Kidney epithelial cell (primary cell): ENCODE measurements around the gene SMAD2. TPM values are rescaled to one million over a fixed set of nuclear protein-coding genes. Genes with fewer than 3 reads are reported as not detected.

Experiments used
- DNase-seq: peaks from one replicate; pipeline ENCODE4 v3.0.0-alpha.2; 2010; ENCODE audit warnings: low read depth
- H3K27me3 ChIP-seq: 2 replicates; pipeline ENCODE4 v1.6.0; 2011; ENCODE audit warnings: low read length; ENCODE audit not compliant: control insufficient read depth, insufficient read depth
- H3K36me3 ChIP-seq: 2 replicates; pipeline ENCODE4 v1.5.1; 2011; ENCODE audit warnings: low read length; ENCODE audit not compliant: control insufficient read depth, insufficient read depth
- H3K4me3 ChIP-seq: 2 replicates; pipeline ENCODE4 v1.5.1; 2011; ENCODE audit warnings: low read depth, mild to moderate bottlenecking, control low read depth, low read length
- total RNA-seq: library from RNA; depleted of rRNA; stranded (reverse); fragments of >200 nt; gene quantifications from 2 replicates; pipeline ENCODE4 v1.2.3, GENCODE V29; 2015
- TF ChIP-seq, protein P1 (sequence below): IDR thresholded peaks from 2 replicates; pipeline ENCODE4 v1.5.1; 2011; ENCODE audit warnings: mild to moderate bottlenecking, moderate library complexity, low read length, control low read depth, inconsistent platforms; ENCODE audit not compliant: insufficient read depth, poor library complexity, severe bottlenecking

SMAD2 gene
- total RNA-seq, 1 donor from 2014 or later, result 122 TPM

DNA sequence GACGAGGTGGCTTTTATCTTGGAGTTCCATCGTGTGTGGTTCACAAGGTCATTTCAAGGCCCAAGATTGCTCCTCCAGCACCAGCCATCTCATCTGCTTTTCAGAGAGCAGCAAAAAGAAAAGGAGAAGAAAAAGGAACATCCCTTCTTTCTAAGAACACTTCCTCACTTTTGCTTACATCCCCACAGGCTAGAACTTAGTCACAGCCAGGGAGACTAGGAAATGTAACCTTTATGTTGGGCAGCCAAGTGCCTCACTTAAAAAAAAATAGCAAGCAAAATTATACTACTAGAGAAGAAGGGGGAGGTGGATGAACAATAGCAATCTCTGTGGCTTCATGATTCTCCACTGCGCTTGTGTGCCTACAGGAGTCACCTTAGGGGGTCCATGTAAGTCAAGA is 141.8 kb downstream of the SMAD2 start:
- TF ChIP-seq, protein P1, sequence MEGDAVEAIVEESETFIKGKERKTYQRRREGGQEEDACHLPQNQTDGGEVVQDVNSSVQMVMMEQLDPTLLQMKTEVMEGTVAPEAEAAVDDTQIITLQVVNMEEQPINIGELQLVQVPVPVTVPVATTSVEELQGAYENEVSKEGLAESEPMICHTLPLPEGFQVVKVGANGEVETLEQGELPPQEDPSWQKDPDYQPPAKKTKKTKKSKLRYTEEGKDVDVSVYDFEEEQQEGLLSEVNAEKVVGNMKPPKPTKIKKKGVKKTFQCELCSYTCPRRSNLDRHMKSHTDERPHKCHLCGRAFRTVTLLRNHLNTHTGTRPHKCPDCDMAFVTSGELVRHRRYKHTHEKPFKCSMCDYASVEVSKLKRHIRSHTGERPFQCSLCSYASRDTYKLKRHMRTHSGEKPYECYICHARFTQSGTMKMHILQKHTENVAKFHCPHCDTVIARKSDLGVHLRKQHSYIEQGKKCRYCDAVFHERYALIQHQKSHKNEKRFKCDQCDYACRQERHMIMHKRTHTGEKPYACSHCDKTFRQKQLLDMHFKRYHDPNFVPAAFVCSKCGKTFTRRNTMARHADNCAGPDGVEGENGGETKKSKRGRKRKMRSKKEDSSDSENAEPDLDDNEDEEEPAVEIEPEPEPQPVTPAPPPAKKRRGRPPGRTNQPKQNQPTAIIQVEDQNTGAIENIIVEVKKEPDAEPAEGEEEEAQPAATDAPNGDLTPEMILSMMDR, result no peak

DNA sequence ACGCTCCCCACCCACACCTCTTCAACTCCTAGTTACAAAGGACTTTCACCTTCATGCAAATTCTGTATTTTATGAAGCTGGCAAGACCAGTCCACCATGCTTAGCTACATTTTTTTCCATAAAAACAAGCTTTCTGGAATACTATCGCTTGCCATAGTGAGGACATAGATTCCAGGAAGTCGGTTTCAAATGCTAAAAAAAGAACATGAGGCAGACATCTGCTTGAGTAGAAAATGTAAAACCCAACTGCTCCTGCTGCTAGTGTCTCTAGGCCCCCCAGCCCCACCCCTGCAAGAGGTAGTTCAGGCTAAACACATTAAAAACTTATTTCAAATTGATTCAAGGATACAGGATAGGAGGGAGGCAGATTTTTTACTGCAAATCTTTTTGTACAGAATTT is 148.9 kb downstream of the SMAD2 start:
- TF ChIP-seq, protein P1, result no peak
- H3K36me3 ChIP-seq, result no peaks in the 10 kb centered on the region
- no peak for DNase-seq
- H3K27me3 ChIP-seq, result no peaks in the 10 kb centered on the region
- no peak overlapping the region for H3K4me3 ChIP-seq

More for the DNA sequence above, 141.8 kb downstream of the SMAD2 start:
- DNase-seq, result no peak
- Histone ChIP-seq H3K36me3 (no peaks in the 10 kb centered on the region), H3K27me3 (no peaks in the 10 kb centered on the region), H3K4me3 (no peak overlapping the region)

DNA sequence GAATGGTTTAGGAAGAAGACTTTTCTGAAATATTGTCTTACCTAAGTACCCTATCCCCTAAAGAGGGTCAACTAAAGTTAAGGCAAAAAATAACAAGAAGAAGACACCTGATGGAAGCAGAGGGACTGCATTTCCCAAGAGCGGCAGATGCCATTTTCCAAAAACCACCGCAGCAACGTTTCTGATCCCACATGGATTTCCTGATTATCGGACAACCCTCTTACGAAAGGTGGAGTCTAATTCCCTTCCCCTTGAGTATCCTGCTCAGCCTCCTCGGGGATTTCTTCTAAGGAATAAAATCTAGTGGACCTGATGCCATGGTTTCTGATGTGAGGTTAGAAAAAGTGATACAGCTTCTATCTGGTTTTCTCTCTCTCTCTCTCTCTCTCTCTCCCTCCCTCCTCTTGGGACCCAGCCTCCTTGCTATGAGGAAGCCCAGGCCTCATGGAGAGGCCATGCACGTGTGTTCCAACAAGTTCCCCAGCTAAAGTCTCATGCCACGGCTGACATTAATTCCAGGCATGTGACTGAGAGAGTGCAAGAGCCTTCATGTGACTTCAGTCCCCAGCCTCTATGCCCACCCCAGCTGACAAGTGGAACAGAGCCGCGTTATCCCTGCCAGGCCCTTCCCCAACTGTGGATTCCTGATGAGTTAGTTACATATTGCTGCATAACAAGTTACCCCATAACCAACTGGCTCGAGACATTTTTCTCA is 150.3 kb downstream of the SMAD2 start:
- Histone ChIP-seq H3K36me3 (no peaks in the 10 kb centered on the region), H3K27me3 (no peaks in the 10 kb centered on the region), H3K4me3 (no peak overlapping the region)
- TF ChIP-seq, protein P1, result no peak
- DNase-seq, result no peak

DNA sequence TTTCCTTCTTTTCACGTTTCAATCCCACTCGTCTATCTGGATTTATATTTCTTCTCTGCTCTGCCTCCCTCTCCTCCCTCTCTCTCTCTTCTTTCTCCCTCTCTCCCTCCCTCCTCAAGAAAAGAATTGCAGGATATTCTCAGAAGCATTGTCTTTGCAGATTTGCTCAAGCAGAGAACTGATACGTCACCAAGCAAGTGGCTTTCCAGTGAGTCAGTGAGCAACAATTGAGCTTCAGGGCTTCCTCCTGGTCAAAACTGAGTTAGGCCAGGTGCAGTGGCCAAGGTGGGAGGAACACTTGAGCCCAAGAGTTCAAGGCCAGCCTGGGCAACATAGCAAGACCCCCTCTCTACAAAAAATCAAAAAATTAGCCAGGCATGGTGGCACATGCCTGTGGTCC is 151.1 kb downstream of the SMAD2 start:
- Histone ChIP-seq H3K27me3 (no peaks in the 10 kb centered on the region), H3K4me3 (no peak overlapping the region), H3K36me3 (no peaks in the 10 kb centered on the region)
- TF ChIP-seq, protein P1, result no peak
- peak; percentile 43 for DNase-seq

DNA sequence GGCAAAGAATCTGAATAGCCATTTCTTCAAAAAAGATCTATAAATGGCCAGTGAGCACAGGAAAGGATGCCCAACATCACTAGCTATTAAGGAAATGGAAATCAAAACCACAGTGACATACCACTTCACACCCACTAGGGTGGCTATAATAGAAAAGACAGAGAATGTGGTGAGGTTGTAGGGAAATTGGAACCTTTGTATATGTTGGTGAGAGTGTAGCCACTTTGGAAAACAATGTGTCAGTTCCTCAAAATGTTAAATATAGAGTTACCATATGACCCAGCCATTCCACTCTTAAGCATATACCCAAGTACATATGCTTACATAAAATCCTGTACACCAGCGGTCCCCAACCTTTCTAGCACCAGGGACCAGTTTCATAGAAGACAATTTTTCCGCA is 152.8 kb downstream of the SMAD2 start:
- TF ChIP-seq, protein P1, result no peak
- Histone ChIP-seq H3K27me3 (no peaks in the 10 kb centered on the region), H3K36me3 (no peaks in the 10 kb centered on the region), H3K4me3 (no peak overlapping the region)
- no peak for DNase-seq

DNA sequence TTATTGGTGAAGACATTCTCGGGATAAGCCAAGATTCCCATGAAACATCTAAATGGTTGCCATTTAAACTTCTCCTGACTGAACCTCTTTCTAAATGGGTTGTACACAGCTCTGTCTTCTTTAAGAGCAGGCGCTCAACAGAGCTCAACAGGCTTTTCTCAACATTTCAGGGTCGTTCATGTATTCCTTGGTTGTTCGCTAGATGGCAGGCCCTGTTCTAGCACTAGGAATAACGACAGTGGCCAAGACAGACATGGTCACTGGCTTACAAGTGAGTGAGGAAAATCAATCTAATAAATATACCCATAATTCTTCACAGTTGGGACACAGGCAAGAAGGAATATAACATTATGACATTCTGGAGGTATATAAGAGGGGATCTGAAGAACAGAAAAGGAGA is 154.5 kb downstream of the SMAD2 start:
- Histone ChIP-seq H3K27me3 (no peaks in the 10 kb centered on the region), H3K36me3 (no peaks in the 10 kb centered on the region), H3K4me3 (no peak overlapping the region)
- TF ChIP-seq, protein P1, result no peak
- no peak for DNase-seq
